Measurements from ENCODE around the gene TAF7.

TAF7 gene

GRCh38 chr5:141303756-141304155 is 16.8 kb downstream of the TAF7 start, which contains the start of gene SLC25A2:
SLC25A2 (minus strand) TSS chr5:141304049; CDS start chr5:141303865, 184 bp downstream.
- ATAC-seq (ENCODE audit: low read depth) (no peak), DNase-seq (ENCODE audit: low spot score) (no peak)
- no peaks in the 10 kb centered on the region for H3K4me1 ChIP-seq (ENCODE audit: insufficient read depth, poor library complexity, severe bottlenecking)
- H3K36me3 ChIP-seq (ENCODE audit: low read depth), result no peaks in the 10 kb centered on the region
- H3K9me3 ChIP-seq (ENCODE audit: severe bottlenecking), result peaks cover 11% of the 10 kb centered on the region
- no peak within 1 kb of the TSS for H3K4me3 ChIP-seq (ENCODE audit: severe bottlenecking)
- H3K27me3 ChIP-seq (ENCODE audit: insufficient read depth, poor library complexity, severe bottlenecking), result no peaks in the 10 kb centered on the region
- no peak for TF ChIP-seq CTCF (IDR thresholded peaks at IDR 0.05; ENCODE audit: poor library complexity, severe bottlenecking)
- no peak within 1 kb of the TSS for H3K27ac ChIP-seq (ENCODE audit: poor library complexity, severe bottlenecking)

- peaks cover 8% of the 10 kb centered on the region for H3K9me3 ChIP-seq (ENCODE audit: severe bottlenecking)
- H3K27ac ChIP-seq (ENCODE audit: poor library complexity, severe bottlenecking), result no peak overlapping the region
- H3K4me1 ChIP-seq (ENCODE audit: insufficient read depth, poor library complexity, severe bottlenecking), result no peaks in the 10 kb centered on the region
- H3K36me3 ChIP-seq (ENCODE audit: low read depth), result no peaks in the 10 kb centered on the region
- ATAC-seq (ENCODE audit: low read depth) (no peak), DNase-seq (ENCODE audit: low spot score) (no peak)
- H3K27me3 ChIP-seq (ENCODE audit: insufficient read depth, poor library complexity, severe bottlenecking), result no peaks in the 10 kb centered on the region
- TF ChIP-seq CTCF (IDR thresholded peaks at IDR 0.05; ENCODE audit: poor library complexity, severe bottlenecking), result no peak
- H3K4me3 ChIP-seq (ENCODE audit: severe bottlenecking), result no peak overlapping the region
These were observed 22.2 kb downstream of the TAF7 start for GRCh38 chr5:141298376-141298775.

- H3K4me1 ChIP-seq (ENCODE audit: insufficient read depth, poor library complexity, severe bottlenecking), result no peaks in the 10 kb centered on the region
- H3K27ac ChIP-seq (ENCODE audit: poor library complexity, severe bottlenecking), result no peak overlapping the region
- peaks cover 6% of the 10 kb centered on the region for H3K9me3 ChIP-seq (ENCODE audit: severe bottlenecking)
- H3K4me3 ChIP-seq (ENCODE audit: severe bottlenecking), result no peak overlapping the region
- DNase-seq (ENCODE audit: low spot score), result no peak
- no peak for ATAC-seq (ENCODE audit: low read depth)
- H3K36me3 ChIP-seq (ENCODE audit: low read depth), result no peaks in the 10 kb centered on the region
- H3K27me3 ChIP-seq (ENCODE audit: insufficient read depth, poor library complexity, severe bottlenecking), result no peaks in the 10 kb centered on the region
- no peak for TF ChIP-seq CTCF (IDR thresholded peaks at IDR 0.05; ENCODE audit: poor library complexity, severe bottlenecking)
These were observed 47.7 kb downstream of the TAF7 start for GRCh38 chr5:141272906-141273305.

GRCh38 chr5:141269195-141269594 is 51.4 kb downstream of the TAF7 start:
- Histone ChIP-seq H3K27me3 (ENCODE audit: insufficient read depth, poor library complexity, severe bottlenecking) (no peaks in the 10 kb centered on the region), H3K4me1 (ENCODE audit: insufficient read depth, poor library complexity, severe bottlenecking) (no peaks in the 10 kb centered on the region), H3K27ac (ENCODE audit: poor library complexity, severe bottlenecking) (no peak overlapping the region), H3K9me3 (ENCODE audit: severe bottlenecking) (peaks cover 20% of the 10 kb centered on the region), H3K4me3 (ENCODE audit: severe bottlenecking) (no peak overlapping the region), H3K36me3 (ENCODE audit: low read depth) (no peaks in the 10 kb centered on the region)
- no peak for DNase-seq (ENCODE audit: low spot score)
- ATAC-seq (ENCODE audit: low read depth), result no peak
- TF ChIP-seq CTCF (IDR thresholded peaks at IDR 0.05; ENCODE audit: poor library complexity, severe bottlenecking), result no peak
